GF-D8 (cell line): ENCODE measurements around the gene CAB39L.
"Not testable (repeated sequence)": the region's sequence is repeated elsewhere in the genome, so short reads cannot be mapped to it uniquely, and the experiment has no call there.

Experiments used
- DNase-seq: peaks from one replicate; lab custom pipeline; 2025; lab: John Stamatoyannopoulos, UW

Gene CAB39L

DNA sequence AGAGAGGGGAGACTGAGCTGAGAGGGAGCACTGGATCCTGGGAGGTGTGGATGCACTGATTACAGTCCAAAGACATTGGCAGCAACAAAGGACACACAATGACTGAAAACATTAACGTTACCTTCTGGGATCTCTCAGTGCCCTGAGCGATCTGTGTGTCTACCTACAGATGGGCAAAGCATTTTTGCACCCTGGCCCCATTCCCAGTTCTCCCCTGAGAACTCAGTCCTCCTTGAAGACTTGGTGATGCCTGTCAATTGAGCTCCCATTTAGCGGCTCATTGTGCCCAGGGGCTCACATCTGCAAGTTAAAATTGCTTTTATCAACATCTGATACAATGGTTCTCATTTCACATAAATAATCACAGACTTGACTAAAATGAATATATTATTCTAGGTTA is 133.6 kb downstream of the CAB39L start:
- no peak for DNase-seq

DNA sequence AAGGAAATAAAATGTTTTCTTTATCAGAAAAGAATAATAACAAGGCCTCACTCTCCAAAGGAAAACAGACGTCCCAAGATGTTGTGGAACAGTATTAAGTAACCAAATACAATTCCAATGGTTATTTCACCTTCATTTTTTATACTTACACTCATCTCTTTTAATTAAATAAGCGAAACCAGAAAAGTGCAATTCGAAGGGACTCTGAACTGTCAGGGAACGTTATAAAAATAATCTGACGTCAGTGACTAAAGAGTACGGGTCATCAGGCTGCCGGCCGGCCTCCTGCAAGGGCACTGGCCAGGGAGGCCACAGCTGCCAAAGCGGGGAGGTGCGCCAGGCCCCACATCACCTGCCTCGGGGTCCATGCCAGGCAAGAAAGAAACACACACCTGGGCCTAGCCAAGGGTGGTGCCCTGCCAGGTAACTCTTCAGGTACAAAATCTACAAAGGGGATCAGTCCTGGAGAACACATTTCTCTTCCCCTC is 134.9 kb downstream of the CAB39L start:
- no peak for DNase-seq

DNA sequence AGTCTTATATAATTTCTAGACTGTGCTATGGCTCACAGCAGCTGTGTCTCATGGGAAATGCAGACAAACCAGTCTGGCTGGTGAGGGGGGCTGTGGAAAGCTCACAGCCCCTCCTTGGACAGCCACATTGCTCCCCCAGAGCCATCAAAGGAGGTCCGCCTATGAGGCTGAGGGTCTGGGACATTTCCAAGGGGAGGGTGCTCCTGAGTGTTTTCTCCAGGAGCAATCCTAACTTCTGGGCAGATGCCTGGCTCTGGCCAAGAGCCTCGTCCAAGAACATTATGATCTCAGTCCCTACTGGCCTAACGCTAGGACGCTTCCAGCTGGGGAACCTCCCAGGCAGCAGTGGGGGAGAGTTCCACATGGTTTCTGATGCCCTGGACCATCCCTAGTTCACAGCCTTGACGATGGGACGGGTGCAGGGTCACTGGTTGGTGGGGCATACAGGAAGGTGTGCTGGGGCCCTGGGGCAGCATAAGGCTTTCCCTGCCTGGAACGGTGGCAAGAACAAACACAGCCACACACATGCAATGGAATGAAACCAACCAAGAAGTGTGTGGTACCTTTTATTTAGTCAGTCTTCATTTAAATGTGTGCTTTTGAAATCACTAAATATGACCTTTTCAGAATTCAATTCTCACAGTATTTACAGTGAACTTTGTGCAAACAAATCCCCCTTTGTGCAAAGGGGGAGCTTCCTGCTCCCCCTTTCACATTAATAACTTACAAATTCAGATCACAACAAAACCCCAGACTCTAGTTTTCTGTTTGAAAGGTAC is 135.6 kb downstream of the CAB39L start:
- no peak for DNase-seq

DNA sequence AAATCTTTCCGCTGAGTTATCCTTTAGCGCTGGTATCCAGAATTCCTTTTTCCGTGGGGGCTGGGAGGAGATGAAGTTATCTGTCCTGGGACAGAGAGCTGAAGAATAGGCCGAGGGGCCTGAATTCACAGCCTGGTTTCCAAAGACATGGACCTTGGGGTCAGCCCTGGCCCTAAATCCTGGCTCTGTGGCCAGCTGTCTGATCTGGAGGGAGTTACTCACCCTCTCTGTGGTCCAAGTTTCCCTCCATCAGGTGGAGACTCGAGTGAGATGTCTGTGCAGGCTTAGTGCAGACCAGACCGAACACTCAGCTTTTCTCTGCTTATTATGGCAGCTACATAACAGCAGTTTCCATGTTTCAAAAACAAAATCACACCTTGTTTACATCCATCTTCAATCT is 136.5 kb downstream of the CAB39L start:
- DNase-seq = no peak

DNA sequence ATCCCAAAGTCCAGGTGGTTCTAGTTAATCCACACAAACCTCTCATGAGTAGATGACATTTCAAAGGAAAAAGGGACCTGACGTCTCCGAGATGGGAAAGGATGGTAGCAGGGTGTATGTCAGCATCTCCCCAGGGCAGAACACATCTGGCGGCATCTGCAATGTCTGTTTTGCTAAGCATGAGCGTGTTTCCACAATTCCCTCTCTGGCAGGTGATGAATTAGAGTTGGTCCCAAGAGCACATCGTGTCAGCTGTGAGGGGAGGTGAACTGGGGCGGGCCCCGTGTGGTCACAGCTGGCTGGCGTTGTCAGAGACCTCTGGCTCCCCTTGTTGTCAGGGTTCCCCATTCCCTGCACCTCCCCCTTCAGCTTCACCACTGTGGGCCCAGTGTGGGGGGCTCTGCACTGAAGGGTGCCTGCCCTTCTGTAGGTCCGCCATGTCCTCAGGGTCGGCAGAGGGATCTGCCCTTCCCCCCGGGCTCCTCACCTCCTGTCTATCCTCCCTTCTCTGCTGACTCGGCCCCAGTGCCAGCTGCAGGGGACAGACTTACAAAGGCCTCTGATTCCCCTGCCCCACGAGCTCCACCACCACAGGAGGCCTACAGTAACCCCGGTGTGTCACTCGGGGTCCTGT is 138.0 kb downstream of the CAB39L start:
- no peak for DNase-seq

DNA sequence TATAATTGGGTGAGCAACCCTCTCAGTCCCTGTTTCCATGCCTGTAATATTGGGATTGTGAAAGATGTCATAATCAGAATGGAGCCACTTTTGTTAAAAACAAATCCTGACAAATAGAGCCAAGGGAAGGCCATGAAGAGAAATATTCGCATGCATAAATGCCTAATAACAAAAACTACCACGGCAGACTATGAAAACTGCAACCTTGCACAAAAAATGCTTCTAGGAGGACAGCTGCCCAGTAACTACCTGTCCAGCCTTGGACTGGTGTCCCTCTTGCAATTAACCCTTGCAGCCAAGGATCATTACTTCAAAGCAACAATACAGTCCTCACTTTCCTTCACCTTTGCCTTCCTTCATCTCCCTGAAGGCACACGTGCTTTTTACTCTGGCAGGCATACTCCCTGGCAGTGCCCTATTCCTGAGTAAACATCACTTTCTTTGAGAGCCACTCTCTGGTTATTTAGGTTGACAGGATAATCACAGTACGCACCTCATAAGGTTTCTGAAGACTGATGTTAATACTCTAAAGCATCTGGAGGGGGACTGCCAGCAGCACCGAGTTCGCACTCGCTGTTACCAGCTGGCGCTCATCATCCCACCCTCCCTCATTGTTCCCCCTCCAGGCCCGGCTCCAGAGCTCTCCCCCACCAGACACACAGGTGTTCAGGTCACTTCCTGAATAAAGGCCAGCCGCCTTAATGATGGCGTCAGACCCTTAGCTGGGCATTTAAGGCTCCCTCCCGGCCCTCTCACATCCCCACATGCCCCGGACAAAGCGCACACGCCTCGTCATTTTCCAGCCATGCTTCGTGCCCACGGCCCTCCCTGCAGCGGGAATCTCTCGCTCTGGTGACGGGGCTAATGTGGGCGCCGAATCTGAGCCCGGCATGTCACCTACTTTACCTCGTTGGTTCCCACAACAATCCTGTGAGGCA is 138.8 kb downstream of the CAB39L start:
- no peak for DNase-seq

DNA sequence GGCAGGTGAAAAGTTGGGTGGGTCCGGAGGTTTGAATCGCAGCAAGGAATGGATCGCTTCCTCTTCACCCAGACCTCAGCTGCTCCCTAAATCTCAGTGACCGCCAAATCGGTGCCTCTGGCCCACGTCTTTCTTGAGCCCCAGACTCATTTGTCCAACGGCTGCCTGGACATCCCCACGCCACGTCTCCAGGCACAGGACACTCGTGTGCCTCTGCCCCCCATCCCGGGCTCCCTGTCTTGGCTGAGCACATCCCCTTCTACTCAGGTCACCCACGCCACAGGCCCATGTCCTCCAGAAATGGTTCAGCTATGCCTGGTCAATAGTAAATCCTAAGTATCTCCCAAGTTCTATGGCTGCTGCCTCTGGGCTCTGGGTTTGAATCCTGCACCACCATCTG is 139.5 kb downstream of the CAB39L start:
- DNase-seq = no peak

DNA sequence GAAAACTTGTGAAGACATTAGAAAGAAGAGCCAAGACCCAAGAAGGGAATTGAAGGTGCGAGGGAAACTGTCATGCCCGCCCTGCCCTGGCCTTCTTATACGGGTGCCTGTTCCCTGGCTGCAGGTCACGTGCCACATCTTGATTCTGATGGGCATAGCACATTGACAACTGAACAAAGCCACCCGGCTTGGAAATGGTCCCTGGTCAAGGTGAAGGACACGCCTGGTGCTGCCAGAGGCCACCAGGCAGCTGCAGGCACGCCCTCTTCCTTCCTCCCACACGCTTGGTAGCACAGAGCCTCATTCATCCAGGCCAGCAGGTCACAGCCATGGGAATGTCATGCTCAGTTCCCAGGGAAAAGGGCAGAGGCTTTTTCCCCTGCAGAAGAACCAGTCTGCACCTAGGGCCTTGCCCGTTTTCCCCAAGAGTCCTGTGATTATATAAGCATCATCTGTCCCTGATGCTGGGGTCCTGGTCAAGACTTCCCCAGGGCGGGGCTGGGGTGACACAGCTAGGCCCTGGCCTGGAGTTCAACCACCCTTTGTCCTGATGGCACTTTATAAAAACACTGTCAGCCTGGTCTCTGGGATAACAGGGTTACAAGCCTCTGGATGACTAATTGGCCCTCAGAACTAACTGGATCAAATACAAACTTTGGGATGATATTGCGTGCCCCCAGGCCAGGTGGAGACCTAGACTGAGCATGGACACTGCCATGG is 140.2 kb downstream of the CAB39L start:
- DNase-seq = no peak

DNA sequence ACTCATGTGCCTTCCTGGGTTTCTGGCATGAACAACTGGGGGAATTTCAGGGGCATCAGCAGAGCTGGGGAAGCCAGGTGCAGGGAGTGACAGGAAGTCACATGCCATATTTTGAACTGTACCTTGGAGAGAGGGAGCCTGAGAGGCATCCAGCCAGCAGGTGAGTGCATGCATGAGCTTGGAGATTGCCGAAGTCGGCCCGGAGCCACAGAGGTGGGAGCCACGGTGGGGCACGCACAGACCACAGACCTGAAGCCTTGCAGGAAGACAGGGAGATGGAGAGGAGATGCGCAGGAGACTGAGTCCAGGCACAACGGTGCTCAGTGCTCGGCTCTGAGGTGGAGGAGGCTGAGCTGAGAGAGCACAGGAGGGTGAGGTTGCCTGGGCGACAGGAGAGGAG is 141.0 kb downstream of the CAB39L start:
- no peak for DNase-seq

DNA sequence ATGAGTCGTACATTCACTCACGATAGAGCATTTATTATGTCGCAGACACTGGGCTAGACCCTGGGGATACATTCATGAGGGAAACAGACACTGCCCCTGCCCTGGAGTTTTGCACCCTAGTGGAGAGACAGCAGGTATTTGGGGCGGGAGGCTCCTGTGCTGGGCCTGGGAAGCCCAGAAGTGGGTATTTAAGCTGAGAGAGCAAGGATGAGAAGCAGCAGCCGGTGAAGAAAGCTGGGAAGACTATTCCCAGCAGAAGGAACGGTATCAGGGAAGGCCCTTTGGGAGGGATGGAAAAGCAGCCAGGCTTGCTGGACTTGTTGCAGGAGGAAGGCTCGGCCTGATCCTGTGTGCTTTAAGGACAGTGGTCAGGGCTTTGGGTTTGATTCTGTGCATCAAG is 141.6 kb downstream of the CAB39L start:
- no peak for DNase-seq

DNA sequence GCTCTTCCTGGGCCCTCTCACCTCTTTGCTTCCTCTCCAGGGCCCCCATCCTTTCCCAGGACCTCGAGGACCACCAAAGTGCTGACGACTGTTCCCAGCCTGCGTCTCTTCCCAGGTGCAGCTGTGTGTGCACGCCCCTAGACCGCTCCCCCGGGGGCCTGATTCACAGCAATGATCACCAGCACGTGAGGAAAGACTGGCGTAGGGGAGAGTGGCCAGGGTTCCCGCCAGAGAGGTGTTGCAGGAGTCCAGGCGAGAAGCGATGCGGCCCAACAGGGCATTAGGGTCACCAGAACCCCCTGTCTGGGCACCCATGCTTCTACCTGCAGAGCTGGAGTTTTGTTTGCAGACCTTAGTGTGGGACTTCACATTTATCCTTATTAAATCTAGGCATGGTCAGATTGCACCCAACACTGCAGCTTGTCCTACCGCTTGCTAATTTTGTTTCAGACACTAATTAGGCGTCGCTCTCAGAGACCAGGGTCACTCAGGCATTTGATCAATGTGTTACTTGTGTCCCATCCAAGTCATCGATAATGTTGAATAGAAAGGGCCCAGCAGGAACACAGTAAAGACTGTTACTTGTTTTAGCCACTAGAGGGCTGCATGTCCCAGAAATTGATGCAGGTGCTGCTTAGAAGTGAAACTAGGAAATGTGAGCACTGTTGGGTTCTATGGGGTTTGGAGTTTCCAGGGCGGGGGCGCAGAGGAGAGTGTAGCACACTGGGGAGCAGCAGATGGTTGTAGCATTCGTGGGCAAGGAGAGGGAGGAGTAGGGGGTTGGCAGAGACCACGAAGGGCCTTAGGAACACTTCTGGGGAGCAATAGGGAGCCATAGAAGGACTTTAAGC is 142.9 kb downstream of the CAB39L start:
- DNase-seq = peak; percentile 70

DNA sequence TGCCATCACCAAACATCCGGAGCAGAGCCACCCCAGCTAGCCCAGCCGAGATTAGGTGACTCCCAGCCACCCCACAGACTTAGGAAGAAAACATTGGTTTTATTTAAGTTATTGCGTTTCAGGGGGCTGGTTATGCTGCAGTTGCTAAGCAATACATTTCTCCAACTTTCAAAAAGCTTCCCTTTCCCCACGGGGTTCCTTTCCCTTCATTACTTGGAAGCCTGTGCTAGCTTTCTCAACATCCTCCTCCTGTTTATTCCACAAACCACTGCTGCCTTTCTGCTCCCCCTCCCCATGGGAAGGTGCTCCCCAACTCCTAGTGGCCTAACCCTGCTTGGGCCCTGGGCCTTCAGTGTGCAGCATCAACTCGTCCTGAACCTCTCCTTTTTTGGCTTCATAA is 143.6 kb downstream of the CAB39L start:
- no peak for DNase-seq

DNA sequence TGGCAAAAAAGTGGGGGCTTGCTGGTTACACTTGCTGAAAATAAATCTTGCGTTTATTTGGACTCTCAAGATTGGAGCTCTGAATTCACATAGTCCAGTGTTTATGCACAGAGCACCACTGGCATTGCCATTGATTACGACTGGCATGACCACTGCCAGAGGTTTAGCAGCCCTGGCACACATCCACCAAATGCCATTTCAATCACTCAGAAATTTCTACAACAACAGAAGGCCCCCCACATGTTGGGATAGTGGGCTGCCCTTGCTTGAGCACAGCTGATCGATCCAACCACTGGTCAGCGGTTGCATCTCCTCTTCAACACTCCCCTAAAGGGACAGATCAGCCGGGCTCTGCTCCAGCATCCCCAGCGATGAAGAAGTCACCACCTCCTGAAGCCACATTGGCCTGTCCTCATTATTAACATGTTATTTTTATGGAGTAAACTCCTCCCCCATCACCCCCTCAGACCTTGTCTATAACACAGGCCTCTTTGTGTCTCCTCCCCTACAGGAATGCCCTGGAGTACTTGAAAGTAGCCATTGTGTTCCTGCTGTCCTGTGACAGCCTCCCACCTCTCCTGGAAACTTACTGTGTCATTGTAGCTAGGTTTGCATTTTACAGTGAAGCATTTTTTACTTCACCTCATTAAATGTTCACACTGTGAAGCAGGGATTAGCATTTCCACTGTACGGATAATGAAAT is 144.8 kb downstream of the CAB39L start:
- no peak for DNase-seq

DNA sequence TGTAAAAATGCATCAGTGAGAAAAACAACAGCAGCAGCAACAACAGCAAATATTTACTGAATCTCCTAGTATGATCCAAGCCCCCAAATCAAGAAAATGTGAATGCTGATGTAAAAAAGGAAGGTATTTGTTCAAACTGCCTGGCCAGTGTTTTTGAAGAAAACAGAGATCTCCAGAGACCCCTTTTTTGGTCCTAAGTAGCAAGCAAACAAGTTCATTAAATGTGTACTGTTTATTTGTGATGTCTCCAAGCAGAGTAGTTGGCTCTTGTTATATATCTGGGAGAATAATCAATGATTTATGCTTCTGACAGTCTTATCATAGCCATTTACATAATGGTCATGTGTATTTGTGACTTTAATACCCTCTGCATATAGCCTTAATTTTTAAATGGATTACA is 145.4 kb downstream of the CAB39L start:
- no peak for DNase-seq

DNA sequence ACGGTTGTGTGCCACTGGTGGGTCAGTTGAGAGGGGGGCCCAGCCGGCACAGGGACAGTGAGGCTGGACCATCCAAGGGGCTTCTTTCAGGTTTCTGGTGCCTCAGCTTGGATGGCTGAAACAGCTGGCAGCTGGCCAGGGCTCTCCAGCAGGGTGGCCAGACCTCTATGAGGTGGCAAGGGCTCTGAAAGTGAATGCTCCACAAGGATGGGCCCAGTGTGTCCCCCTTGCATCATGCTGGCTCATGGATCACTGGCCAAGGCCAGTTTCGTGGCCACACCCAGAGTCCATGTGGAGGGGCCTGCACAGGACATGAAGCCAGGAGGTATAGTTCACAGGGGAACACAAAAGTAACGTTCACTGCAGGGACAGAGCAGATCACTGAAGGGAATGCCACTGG is 146.5 kb downstream of the CAB39L start:
- DNase-seq = no peak

DNA sequence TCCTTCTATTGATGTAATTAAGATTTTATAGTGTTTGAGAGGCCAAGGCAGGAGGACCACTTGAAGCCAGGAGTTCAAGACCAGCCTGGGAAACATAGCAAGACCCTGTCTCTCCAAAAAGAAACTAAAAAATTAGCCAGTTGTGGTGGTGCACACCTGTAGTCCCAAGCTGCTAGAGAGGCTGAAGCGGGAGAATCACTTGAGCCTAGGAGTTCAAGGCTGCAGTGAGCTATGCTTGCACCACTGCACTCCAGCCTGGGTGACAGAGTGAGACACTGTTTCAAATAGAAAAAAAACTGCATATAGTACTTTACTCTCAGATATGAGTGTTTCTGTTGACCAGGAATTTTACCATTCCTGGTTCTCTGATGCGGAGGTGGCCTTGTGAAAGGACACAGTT is 147.2 kb downstream of the CAB39L start:
- no peak for DNase-seq

DNA sequence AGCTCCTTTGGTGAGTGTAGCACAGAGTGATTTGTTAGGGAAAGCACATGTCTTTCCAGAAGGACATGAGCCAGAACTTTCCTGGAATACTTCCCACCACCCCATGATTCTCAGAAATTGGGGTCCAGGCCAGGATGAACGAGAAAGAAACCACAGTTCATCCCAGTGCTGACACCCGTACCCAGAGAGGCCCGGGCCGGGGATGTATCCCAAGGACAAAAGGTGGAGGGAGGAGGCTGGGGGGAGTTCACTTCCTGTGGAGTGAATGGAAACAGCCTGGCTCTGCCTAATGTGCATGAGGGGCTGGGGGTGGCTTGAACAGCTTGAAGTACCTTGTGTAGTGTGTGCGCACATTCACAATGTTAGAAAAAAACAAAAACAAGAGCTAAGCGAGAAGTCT is 148.6 kb downstream of the CAB39L start:
- DNase-seq = no peak

DNA sequence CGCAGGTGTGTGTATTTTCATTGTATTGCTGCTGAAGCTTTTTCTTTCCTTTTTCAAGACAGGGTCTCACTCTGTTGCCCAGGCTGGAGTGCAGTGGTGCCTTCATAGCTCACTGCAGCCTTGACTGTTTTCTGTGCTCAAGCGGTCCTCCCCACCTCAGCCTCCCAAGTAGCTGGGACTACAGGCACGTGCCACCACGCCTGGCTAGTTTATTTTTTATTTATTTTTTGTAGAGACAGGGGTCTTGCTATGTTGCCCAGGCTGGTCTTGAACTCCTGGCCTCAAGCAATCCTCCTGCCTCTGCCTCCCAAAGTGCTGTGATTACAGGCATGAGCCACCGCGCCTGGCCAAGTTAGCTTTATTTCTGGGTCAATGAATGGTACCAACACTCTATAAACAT is 149.1 kb downstream of the CAB39L start:
- DNase-seq = not testable (repeated sequence)

DNA sequence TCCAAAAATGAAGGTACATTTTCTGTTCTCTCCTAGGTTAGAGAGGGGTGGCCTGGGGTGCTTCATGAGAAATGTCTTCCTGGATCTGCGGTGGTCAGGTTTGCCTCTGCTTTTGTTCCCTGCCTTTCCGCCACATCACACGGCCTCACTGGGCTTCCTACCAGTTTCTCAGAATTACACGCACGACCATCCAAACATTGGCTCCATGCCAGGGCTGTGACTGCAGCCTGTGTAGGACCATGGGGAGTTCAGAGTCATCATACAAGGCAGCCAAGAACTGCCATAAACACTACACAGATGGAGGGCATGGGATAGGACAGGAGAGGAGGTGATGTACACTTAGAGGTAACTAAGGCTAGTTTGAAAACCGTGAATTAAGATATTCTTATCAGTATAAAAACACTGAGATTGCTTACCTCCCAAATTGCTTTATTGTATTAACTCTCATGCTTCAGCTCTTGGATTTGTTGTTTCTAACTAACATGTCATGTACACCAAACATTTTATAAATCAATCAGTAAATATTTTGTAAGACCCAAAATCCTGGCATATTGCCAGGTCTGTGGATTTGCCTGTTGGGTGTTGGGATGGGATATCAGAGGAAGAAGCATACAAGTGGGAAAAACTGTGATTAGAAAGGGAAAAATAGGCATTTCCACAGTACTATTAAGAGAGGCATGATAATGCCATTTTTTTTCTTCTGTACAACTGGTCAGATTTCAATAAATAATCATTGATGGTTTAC is 150.9 kb downstream of the CAB39L start:
- DNase-seq = peak; percentile 25

DNA sequence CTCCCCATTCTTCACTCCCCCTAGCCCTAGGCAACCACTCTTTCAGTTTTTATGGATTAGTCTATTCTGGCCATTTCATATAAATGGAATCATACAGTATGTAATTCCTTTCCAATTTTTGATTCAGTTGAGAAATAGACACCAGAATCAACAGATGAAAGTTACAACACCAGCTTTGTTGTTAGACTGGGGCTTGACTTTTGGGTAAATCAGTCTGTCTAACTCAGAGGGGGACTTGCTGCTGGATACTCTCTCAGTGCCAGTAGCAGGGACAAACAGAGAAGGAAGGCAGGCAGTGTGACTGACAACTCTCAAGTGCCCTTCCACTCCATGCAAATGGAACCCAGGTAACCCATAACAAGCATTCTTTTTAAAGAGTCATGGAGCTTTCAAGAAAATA is 155.4 kb downstream of the CAB39L start:
- no peak for DNase-seq
